Hepatocyte (in vitro differentiated cells): ENCODE results near the gene ADCY4. TPM values are rescaled to one million over a fixed set of nuclear protein-coding genes. Genes with fewer than 3 reads are reported as not detected.

Experiments used
- DNase-seq: peaks from one replicate; pipeline ENCODE4 v3.0.0-alpha.2; 2016; ENCODE audit warnings: low spot score
- H2AFZ ChIP-seq: fragments of 200-600 bp; sonication (generic); 2 replicates; pipeline ENCODE4 v1.6.0; 2016; ENCODE audit warnings: antibody characterized with exemption, mild to moderate bottlenecking
- H3K27ac ChIP-seq: fragments of 200-600 bp; sonication (generic); 2 replicates; pipeline ENCODE4 v1.5.1; 2016; ENCODE audit warnings: mild to moderate bottlenecking
- H3K27me3 ChIP-seq: fragments of 200-600 bp; sonication (generic); 2 replicates; pipeline ENCODE4 v1.6.1; 2016
- H3K36me3 ChIP-seq: fragments of 200-600 bp; sonication (generic); replicated peaks from 2 replicates; pipeline ENCODE4 v1.5.1; 2016; ENCODE audit warnings: low read depth; ENCODE audit not compliant: insufficient read depth
- H3K4me1 ChIP-seq: fragments of 200-600 bp; sonication (generic); 2 replicates; pipeline ENCODE4 v1.5.1; 2016; ENCODE audit warnings: mild to moderate bottlenecking, moderate library complexity; ENCODE audit not compliant: insufficient read depth
- H3K4me2 ChIP-seq: fragments of 200-600 bp; sonication (generic); 2 replicates; pipeline ENCODE4 v1.6.0; 2016
- H3K4me3 ChIP-seq: fragments of 200-600 bp; sonication (generic); 2 replicates; pipeline ENCODE4 v1.5.1; 2016; ENCODE audit warnings: mild to moderate bottlenecking
- H3K79me2 ChIP-seq: fragments of 200-600 bp; sonication (generic); 2 replicates; pipeline ENCODE4 v1.6.0; 2017; ENCODE audit warnings: mild to moderate bottlenecking
- H3K9me2 ChIP-seq: fragments of 200-600 bp; sonication (generic); replicated peaks from 2 replicates; pipeline ENCODE4 v1.6.0; 2017; ENCODE audit warnings: mild to moderate bottlenecking; ENCODE audit not compliant: insufficient read depth
- H3K9me3 ChIP-seq: fragments of 200-600 bp; sonication (generic); 2 replicates; pipeline ENCODE4 v1.5.1; 2016; ENCODE audit warnings: low read depth, mild to moderate bottlenecking
- H4K20me1 ChIP-seq: fragments of 200-600 bp; sonication (generic); 2 replicates; pipeline ENCODE4 v1.6.0; 2016; ENCODE audit warnings: mild to moderate bottlenecking; ENCODE audit not compliant: insufficient read depth, poor library complexity, severe bottlenecking
- CTCF ChIP-seq: fragments of 200-600 bp; sonication (generic); IDR thresholded peaks from 2 replicates; pipeline ENCODE4 v1.5.1; 2016; ENCODE audit warnings: antibody characterized with exemption, mild to moderate bottlenecking; ENCODE audit not compliant: poor library complexity
- EZH2 ChIP-seq: fragments of 200-600 bp; sonication (generic); IDR thresholded peaks from 2 replicates; pipeline ENCODE4 v1.6.1; 2016; ENCODE audit warnings: antibody characterized with exemption, mild to moderate bottlenecking, borderline replicate concordance
- EZH2phosphoT487 ChIP-seq: fragments of 200-600 bp; sonication (generic); IDR thresholded peaks from one replicate; pipeline ENCODE4 v1.6.1; 2018; ENCODE audit warnings: antibody characterized with exemption, mild to moderate bottlenecking, low read depth, moderate library complexity; ENCODE audit not compliant: unreplicated experiment, severe bottlenecking
- WGBS: methylation state at CpG from one replicate; pipeline ENCODE4 v1.1.6; 2016; ENCODE audit warnings: low lambda C conversion rate; ENCODE audit errors: missing lambda C conversion rate; 5-methylcytosine and 5-hydroxymethylcytosine counted together
- polyA plus RNA-seq: library from polyadenylated mRNA; unstranded; fragments of >200 nt; fragmentation: Nextera tagmentation; extraction: Ambion mirVana; gene quantifications from 2 replicates; pipeline ENCODE4 v1.2.1, GENCODE V29; 2016
- total RNA-seq: library from RNA; depleted of rRNA; stranded (reverse); fragments of >200 nt; gene quantifications from 2 replicates; pipeline ENCODE4 v1.2.3, GENCODE V29; 2014

Gene ADCY4
- total and polyA plus RNA-seq, 2 experiments from 2014 or later = 0.63 to 1.3 TPM

- H3K4me1 ChIP-seq = no peaks in the 10 kb centered on the region
- TF ChIP-seq EZH2phosphoT487 = no peak
- no peak for TF ChIP-seq EZH2
- no peak for TF ChIP-seq CTCF
- H3K79me2 ChIP-seq = peaks cover 2% of the 10 kb centered on the region
- H3K27ac ChIP-seq = no peak overlapping the region
- H3K4me2 ChIP-seq = no peak overlapping the region
- WGBS = 96% methylated on average over 7 of the region's 7 CpGs
- no peaks in the 10 kb centered on the region for H3K36me3 ChIP-seq
- H4K20me1 ChIP-seq = no peaks in the 10 kb centered on the region
- no peaks in the 10 kb centered on the region for H3K9me2 ChIP-seq
- no peak for DNase-seq
- H2AFZ ChIP-seq = no peak overlapping the region
- no peaks in the 10 kb centered on the region for H3K27me3 ChIP-seq
- H3K4me3 ChIP-seq = no peak overlapping the region
- no peaks in the 10 kb centered on the region for H3K9me3 ChIP-seq
These were observed 53.2 kb downstream of the ADCY4 start for GRCh38 chr14:24281636-24282035.

- Histone ChIP-seq H3K4me1 (no peaks in the 10 kb centered on the region), H2AFZ (no peak overlapping the region), H3K4me2 (no peak overlapping the region), H3K36me3 (no peaks in the 10 kb centered on the region), H3K9me2 (no peaks in the 10 kb centered on the region), H3K4me3 (no peak overlapping the region), H3K27ac (no peak overlapping the region), H4K20me1 (no peaks in the 10 kb centered on the region), H3K9me3 (no peaks in the 10 kb centered on the region), H3K27me3 (no peaks in the 10 kb centered on the region), H3K79me2 (peaks cover 5% of the 10 kb centered on the region)
- TF ChIP-seq EZH2 (no peak), CTCF (no peak), EZH2phosphoT487 (no peak)
- DNase-seq = no peak
- WGBS = 96% methylated on average over 5 of the region's 6 CpGs
These were observed 53.9 kb downstream of the ADCY4 start for GRCh38 chr14:24280797-24281460.

- peaks cover 7% of the 10 kb centered on the region for H3K79me2 ChIP-seq
- H3K27me3 ChIP-seq = no peaks in the 10 kb centered on the region
- H3K4me3 ChIP-seq = no peak overlapping the region
- no peaks in the 10 kb centered on the region for H3K9me2 ChIP-seq
- no peak overlapping the region for H3K27ac ChIP-seq
- H3K9me3 ChIP-seq = no peaks in the 10 kb centered on the region
- TF ChIP-seq CTCF (no peak), EZH2 (no peak), EZH2phosphoT487 (no peak)
- H3K4me2 ChIP-seq = no peak overlapping the region
- 89% methylated on average over 11 of the region's 11 CpGs for WGBS
- no peaks in the 10 kb centered on the region for H4K20me1 ChIP-seq
- H3K4me1 ChIP-seq = no peaks in the 10 kb centered on the region
- no peaks in the 10 kb centered on the region for H3K36me3 ChIP-seq
- DNase-seq = no peak
- no peak overlapping the region for H2AFZ ChIP-seq
These were observed 55.3 kb downstream of the ADCY4 start for GRCh38 chr14:24279301-24280186.
